ENCODE results near the gene CHRNA1. TPM values are rescaled to one million over a fixed set of nuclear protein-coding genes. Genes with fewer than 3 reads are reported as not detected.

CHRNA1 gene
- polyA plus RNA-seq, 1 of the 3 experiments (the other 2 are of a cell fraction) = 0.02 TPM

DNA sequence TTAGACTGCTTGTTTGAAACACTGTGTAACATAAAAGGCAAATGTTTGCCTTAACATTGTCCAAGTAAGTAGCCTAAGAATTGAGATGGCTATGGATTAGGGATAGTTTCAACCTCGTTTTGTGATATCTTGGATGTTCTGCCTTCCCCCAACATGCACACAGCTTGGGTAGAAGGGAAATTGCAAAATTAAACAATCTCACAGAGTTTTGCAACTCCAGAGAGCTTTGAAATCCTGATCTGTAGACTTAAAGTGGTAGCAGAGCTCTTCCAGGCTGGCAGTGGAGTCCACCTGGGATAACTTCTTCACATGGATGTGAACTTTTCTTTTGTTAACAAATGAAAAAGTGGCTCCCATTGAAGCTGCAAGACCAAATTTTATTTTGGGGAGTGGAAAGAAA, 59.6 kb downstream of the CHRNA1 start (continued):
- TF ChIP-seq, protein P1, sequence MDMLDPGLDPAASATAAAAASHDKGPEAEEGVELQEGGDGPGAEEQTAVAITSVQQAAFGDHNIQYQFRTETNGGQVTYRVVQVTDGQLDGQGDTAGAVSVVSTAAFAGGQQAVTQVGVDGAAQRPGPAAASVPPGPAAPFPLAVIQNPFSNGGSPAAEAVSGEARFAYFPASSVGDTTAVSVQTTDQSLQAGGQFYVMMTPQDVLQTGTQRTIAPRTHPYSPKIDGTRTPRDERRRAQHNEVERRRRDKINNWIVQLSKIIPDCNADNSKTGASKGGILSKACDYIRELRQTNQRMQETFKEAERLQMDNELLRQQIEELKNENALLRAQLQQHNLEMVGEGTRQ (IDR thresholded peaks at IDR 0.05; ENCODE audit: borderline replicate concordance, low read depth, low read length) = no peak
- TF ChIP-seq TCF12 (IDR thresholded peaks at IDR 0.05) = no peak
- no peak for TF ChIP-seq RAD21 (IDR thresholded peaks at IDR 0.05; ENCODE audit: low read length)

DNA sequence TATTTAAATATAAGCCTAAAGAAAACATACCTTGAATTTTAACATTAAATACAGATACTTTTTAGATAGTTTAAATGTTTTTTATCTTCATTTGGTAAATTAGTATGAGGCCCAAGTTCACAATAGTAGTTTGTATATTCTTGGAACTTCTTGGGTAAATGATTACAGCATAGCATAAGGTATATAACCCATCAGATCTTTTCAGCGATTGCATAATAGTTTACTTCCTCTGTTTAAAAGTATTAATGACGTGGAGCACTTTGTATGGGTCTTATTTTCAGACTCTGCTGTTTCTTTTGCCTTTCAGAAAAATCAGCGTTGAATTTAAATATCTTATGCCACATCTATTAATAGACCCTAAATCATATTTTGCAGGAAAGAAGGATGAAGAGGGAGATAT, 60.2 kb downstream of the CHRNA1 start:
- Histone ChIP-seq H3K36me3 (replicated peaks in 1 of 2; ENCODE audit: control insufficient read depth in 1 of 2, insufficient read depth in 2 of 2, low read length in 1 of 2) (no peaks in the 10 kb centered on the region), H3K27me3 (ENCODE audit: insufficient read depth) (0 out of 2 replicates have a peak, but pooled peaks cover 6% of the 10 kb centered on the region), H3F3A (replicated peaks; ENCODE audit: insufficient read depth) (no peaks in the 10 kb centered on the region), H3K4me3 (ENCODE audit: low read depth in 2 of 2, low read length in 1 of 2) (no peak overlapping the region), H2AFZ (ENCODE audit: low read depth) (no peak overlapping the region), H3K4me2 (no peak overlapping the region), H3K79me2 (ENCODE audit: insufficient read depth) (no peaks in the 10 kb centered on the region), H3K27ac (ENCODE audit: low read depth in 2 of 2, low read length in 1 of 2) (no peak overlapping the region), H3K9ac (no peak overlapping the region), H3K9me2 (no peaks in the 10 kb centered on the region), H4K20me1 (ENCODE audit: insufficient read depth) (no peaks in the 10 kb centered on the region), H3K9me3 (no peaks in the 10 kb centered on the region), H3K4me1 (ENCODE audit: control insufficient read depth in 1 of 2, insufficient read depth in 2 of 2, low read depth in 1 of 2, low read length in 1 of 2) (no peaks in the 10 kb centered on the region)
- 32% methylated on average over 3 of the region's 3 CpGs for WGBS (ENCODE audit: low lambda C conversion rate)
- no peak for TF ChIP-seq FOXJ3 (CRISPR knock-in tag; IDR thresholded peaks at IDR 0.05)
- TF ChIP-seq GABPA (IDR thresholded peaks at IDR 0.05; ENCODE audit: low read depth) = no peak
- TF ChIP-seq RXRA (IDR thresholded peaks at IDR 0.05; ENCODE audit: borderline replicate concordance, low read depth) = no peak
- no peak for TF ChIP-seq GATA2 (CRISPR knock-in tag; IDR thresholded peaks at IDR 0.05)
- no peak for TF ChIP-seq SIN3A (IDR thresholded peaks at IDR 0.05; ENCODE audit: borderline replicate concordance, low read depth, low read length)
- TF ChIP-seq, protein P2, sequence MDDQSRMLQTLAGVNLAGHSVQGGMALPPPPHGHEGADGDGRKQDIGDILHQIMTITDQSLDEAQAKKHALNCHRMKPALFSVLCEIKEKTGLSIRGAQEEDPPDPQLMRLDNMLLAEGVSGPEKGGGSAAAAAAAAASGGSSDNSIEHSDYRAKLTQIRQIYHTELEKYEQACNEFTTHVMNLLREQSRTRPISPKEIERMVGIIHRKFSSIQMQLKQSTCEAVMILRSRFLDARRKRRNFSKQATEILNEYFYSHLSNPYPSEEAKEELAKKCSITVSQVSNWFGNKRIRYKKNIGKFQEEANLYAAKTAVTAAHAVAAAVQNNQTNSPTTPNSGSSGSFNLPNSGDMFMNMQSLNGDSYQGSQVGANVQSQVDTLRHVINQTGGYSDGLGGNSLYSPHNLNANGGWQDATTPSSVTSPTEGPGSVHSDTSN (IDR thresholded peaks at IDR 0.05) = no peak
- TF ChIP-seq, protein P3, sequence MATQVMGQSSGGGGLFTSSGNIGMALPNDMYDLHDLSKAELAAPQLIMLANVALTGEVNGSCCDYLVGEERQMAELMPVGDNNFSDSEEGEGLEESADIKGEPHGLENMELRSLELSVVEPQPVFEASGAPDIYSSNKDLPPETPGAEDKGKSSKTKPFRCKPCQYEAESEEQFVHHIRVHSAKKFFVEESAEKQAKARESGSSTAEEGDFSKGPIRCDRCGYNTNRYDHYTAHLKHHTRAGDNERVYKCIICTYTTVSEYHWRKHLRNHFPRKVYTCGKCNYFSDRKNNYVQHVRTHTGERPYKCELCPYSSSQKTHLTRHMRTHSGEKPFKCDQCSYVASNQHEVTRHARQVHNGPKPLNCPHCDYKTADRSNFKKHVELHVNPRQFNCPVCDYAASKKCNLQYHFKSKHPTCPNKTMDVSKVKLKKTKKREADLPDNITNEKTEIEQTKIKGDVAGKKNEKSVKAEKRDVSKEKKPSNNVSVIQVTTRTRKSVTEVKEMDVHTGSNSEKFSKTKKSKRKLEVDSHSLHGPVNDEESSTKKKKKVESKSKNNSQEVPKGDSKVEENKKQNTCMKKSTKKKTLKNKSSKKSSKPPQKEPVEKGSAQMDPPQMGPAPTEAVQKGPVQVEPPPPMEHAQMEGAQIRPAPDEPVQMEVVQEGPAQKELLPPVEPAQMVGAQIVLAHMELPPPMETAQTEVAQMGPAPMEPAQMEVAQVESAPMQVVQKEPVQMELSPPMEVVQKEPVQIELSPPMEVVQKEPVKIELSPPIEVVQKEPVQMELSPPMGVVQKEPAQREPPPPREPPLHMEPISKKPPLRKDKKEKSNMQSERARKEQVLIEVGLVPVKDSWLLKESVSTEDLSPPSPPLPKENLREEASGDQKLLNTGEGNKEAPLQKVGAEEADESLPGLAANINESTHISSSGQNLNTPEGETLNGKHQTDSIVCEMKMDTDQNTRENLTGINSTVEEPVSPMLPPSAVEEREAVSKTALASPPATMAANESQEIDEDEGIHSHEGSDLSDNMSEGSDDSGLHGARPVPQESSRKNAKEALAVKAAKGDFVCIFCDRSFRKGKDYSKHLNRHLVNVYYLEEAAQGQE (IDR thresholded peaks at IDR 0.05; ENCODE audit: low read depth, low read length) = no peak
- no peak for TF ChIP-seq FOXM1 (IDR thresholded peaks at IDR 0.05; ENCODE audit: low read depth)
- TF ChIP-seq, protein P4, sequence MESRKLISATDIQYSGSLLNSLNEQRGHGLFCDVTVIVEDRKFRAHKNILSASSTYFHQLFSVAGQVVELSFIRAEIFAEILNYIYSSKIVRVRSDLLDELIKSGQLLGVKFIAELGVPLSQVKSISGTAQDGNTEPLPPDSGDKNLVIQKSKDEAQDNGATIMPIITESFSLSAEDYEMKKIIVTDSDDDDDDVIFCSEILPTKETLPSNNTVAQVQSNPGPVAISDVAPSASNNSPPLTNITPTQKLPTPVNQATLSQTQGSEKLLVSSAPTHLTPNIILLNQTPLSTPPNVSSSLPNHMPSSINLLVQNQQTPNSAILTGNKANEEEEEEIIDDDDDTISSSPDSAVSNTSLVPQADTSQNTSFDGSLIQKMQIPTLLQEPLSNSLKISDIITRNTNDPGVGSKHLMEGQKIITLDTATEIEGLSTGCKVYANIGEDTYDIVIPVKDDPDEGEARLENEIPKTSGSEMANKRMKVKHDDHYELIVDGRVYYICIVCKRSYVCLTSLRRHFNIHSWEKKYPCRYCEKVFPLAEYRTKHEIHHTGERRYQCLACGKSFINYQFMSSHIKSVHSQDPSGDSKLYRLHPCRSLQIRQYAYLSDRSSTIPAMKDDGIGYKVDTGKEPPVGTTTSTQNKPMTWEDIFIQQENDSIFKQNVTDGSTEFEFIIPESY (IDR thresholded peaks at IDR 0.05; ENCODE audit: borderline replicate concordance, low read depth) = no peak
- no peak for TF ChIP-seq TAF1 (IDR thresholded peaks at IDR 0.05; ENCODE audit: borderline replicate concordance, low read depth, low read length)
- TF ChIP-seq, protein P5, sequence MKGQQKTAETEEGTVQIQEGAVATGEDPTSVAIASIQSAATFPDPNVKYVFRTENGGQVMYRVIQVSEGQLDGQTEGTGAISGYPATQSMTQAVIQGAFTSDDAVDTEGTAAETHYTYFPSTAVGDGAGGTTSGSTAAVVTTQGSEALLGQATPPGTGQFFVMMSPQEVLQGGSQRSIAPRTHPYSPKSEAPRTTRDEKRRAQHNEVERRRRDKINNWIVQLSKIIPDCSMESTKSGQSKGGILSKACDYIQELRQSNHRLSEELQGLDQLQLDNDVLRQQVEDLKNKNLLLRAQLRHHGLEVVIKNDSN (IDR thresholded peaks at IDR 0.05; ENCODE audit: borderline replicate concordance, low read depth) = no peak
- TF ChIP-seq EP300 (IDR thresholded peaks at IDR 0.05; ENCODE audit: borderline replicate concordance in 1 of 2, low read depth in 1 of 2, low read length in 1 of 2) = no peak
- no peak for TF ChIP-seq CHD2 (IDR thresholded peaks at IDR 0.05; ENCODE audit: low read length, partially characterized antibody)
- TF ChIP-seq EZH2phosphoT487 (IDR thresholded peaks at IDR 0.05; ENCODE audit: borderline replicate concordance, low read depth) = no peak
- TF ChIP-seq POLR2AphosphoS5 (IDR thresholded peaks at IDR 0.05; ENCODE audit: low read depth, low read length) = no peak
- TF ChIP-seq FOSL2 (IDR thresholded peaks at IDR 0.05; ENCODE audit: borderline replicate concordance, low read depth) = no peak
- TF ChIP-seq MXI1 (IDR thresholded peaks at IDR 0.05; ENCODE audit: low read depth, low read length) = no peak
- TF ChIP-seq, protein P6, sequence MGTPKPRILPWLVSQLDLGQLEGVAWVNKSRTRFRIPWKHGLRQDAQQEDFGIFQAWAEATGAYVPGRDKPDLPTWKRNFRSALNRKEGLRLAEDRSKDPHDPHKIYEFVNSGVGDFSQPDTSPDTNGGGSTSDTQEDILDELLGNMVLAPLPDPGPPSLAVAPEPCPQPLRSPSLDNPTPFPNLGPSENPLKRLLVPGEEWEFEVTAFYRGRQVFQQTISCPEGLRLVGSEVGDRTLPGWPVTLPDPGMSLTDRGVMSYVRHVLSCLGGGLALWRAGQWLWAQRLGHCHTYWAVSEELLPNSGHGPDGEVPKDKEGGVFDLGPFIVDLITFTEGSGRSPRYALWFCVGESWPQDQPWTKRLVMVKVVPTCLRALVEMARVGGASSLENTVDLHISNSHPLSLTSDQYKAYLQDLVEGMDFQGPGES (IDR thresholded peaks at IDR 0.05; ENCODE audit: low read depth, low read length) = no peak
- TF ChIP-seq ELF1 (IDR thresholded peaks at IDR 0.05) = no peak
- TF ChIP-seq JUND (IDR thresholded peaks at IDR 0.05) = no peak
- ChIA-PET POLR2A (no interaction called here), CTCF (interaction anchor here (1.4 to 2.3 kb wide), 3 partner anchors 15 to 1381 kb away, joined by 3 to 7 read pairs (median 7); partner anchors contain the start of gene CHN1)
- DNase-seq = no peak
